Fibroblast of skin of scalp (primary cell): ENCODE results near the gene SPTBN4.

ENCODE experiments used
- DNase-seq: peaks from one replicate; pipeline ENCODE4 v3.0.0-alpha.2; 2013

SPTBN4 gene

GRCh38 chr19:40604647-40605215 is 137.9 kb downstream of the SPTBN4 start:
- no peak for DNase-seq

DNA sequence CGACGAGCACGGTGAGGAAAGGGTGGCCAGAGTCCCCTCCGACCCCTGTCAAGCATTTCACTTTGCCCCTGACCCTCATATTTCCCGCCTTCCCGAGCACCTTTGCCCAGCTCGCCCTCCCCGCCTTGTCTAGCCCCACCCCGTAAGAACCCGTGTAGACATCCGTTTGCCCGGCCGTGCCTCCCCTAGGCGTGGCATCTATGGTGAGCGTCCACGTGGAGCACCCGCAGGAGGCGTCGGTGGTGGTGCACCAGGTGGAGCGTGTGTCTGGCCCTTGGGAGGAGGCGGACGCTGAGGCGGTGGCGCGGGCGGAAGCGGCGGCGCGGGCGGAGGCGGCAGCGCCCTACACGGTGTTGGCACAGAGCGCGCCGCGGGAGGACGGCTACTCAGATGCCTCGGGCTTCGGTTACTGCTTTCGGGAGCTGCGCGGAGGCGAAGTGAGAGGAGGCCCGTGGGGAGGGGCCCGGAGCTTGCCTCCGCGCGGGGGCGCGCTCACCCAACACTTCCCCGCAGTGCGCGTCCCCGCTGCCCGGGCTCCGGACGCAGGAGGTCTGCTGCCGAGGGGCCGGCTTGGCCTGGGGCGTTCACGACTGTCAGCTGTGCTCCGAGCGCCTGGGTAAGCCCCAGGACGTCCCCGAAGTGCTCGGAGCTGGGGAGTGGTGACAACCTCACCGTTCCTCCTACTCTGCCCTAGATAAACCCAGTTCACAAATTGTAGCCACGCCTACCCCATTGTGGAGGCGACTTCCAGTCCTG is 138.6 kb downstream of the SPTBN4 start:
- peak; percentile 57 for DNase-seq

DNA sequence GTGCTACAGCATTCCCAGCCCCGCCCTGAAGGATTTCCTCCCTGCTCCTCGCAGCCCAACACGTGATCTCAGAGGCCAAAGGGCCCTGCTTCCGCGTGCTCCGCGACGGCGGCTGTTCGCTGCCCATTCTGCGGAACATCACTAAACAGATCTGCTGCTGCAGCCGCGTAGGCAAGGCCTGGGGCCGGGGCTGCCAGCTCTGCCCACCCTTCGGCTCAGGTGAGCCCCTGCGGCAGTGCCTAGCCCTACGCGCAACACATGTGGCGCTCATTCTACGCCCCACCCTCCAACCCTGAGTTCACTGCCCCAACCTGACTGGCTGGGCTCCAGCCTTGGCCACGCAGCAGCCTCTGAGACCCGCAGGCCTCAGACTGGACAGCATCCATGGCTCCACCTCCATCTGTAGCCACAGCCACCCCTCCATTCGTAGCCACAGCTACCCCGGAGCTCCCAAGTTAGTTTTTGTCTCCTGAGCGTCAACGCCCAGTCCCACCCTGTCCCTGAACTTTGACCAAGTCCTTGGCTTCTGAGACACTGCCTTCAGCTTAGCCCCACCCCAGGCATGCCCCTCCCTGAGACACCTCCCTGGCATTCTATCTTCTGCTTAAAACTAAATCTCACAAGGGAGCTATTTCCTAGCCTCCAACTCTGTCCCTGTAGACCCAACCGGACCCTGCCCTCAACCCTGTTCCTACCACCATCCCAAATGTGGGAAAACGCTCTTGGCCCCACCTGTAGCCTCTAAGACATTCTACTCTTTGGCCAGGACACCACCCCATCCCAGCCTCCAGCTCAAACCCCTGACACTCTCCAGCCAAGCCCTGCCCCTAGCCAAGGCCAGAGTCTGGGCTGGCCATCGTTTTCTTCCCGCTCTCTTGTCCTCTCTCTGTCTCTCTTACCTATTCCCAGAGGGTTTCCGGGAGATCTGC is 140.8 kb downstream of the SPTBN4 start:
- DNase-seq, result no peak

DNA sequence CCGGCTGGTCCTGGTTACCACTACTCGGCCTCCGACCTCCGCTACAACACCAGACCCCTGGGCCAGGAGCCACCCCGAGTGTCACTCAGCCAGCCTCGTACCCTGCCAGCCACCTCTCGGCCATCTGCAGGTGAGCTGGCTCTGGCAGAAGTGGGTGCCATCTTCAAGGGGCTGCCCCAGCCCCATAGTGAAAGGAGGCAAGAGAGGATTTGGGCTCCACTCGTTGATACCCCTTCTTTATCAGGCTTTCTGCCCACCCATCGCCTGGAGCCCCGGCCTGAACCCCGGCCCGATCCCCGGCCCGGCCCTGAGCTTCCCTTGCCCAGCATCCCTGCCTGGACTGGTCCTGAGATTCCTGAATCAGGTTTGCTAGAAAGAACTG is 141.4 kb downstream of the SPTBN4 start:
- no peak for DNase-seq

DNA sequence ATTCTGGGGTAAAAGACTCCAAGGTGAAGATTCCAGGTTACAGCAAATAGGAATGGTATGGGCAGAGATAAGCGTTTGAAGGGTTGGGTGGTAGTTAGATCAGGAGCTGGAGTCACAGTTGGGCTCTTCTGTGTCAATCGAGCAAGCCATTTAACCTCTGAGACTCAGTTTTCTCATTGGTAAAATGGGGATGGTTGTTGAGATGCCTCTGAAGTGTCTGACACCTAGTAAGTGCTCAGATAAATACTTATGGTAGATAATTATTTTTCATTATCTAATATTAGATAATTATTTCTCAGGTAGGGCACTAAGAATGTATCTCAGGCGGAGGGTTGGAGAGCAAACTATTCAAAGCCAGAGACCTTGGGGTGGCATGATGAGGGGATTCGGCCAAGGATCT is 142.2 kb downstream of the SPTBN4 start:
- no peak for DNase-seq

DNA sequence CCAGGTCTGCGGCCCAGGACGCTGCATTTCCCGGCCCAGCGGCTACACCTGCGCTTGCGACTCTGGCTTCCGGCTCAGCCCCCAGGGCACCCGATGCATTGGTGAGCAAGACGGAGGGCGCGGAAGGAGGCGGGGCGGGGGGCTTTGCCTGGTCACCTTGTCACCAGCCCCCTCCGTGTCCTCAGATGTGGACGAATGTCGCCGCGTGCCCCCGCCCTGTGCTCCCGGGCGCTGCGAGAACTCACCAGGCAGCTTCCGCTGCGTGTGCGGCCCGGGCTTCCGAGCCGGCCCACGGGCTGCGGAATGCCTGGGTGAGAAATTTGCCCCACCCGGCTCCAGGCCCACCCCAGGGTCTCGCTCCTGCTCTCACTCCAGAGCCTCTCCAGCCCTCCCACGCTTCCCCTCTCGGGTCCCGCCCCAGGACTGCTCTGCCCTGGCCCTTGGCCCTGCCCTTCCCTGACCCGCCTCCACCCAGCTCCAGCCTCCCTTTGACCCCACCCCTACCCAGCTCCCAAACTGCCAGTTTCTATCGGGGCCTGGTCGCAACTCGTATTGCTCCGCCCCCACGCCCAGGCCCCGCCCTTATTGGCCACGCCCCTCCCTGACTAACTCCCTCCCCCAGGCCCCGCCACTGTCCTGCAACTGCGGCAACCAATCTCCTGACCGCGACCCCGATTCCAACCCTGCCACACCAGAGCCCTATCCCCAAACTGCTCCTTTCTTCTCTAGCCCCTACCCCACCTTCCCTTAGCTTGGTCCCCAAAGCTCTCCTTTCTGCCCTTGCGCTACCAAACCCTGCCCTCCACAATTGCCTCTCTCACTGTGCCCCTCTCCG is 143.0 kb downstream of the SPTBN4 start:
- peak; percentile 85 for DNase-seq

DNA sequence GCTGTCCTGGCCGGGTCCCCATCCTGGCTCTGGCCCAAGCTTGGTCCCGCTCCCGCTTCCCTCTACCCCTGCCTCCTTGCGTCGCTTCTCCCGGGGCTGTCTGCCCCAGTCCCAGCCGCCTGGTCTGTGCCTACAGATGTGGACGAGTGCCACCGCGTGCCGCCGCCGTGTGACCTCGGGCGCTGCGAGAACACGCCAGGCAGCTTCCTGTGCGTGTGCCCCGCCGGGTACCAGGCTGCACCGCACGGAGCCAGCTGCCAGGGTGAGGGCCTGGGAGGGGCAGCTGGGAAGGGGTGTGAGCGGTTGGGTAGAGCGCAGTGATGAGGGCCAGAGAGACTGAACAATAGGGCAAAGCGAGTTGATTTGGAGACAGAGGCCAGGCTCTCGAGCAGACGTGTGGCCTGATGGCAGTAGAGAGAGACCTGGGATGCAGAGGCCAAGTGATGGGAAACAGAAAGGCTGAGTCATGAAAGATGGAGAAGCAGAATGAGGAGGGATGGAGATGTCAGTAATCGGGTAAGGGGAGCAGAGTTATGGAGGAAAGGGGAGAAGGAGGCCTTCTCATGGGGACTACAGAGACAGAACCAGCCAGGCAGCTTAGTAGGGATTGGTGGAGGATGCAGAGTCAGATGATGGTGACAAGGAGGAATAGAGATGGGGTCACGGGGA is 143.7 kb downstream of the SPTBN4 start:
- DNase-seq, result no peak

DNA sequence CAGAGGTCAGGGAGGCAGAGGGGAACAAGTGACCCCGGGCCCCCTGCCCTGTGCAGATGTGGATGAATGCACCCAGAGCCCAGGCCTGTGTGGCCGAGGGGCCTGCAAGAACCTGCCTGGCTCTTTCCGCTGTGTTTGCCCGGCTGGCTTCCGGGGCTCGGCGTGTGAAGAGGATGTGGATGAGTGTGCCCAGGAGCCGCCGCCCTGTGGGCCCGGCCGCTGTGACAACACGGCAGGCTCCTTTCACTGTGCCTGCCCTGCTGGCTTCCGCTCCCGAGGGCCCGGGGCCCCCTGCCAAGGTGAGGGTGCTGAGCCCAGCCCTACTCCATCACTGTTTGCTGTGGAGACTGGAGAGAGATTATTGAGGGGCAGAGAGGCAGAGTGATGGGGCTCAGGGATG is 144.3 kb downstream of the SPTBN4 start:
- DNase-seq, result no peak

- no peak for DNase-seq
Measured at GRCh38 chr19:40611900-40612698, 145.3 kb downstream of the SPTBN4 start.

DNA sequence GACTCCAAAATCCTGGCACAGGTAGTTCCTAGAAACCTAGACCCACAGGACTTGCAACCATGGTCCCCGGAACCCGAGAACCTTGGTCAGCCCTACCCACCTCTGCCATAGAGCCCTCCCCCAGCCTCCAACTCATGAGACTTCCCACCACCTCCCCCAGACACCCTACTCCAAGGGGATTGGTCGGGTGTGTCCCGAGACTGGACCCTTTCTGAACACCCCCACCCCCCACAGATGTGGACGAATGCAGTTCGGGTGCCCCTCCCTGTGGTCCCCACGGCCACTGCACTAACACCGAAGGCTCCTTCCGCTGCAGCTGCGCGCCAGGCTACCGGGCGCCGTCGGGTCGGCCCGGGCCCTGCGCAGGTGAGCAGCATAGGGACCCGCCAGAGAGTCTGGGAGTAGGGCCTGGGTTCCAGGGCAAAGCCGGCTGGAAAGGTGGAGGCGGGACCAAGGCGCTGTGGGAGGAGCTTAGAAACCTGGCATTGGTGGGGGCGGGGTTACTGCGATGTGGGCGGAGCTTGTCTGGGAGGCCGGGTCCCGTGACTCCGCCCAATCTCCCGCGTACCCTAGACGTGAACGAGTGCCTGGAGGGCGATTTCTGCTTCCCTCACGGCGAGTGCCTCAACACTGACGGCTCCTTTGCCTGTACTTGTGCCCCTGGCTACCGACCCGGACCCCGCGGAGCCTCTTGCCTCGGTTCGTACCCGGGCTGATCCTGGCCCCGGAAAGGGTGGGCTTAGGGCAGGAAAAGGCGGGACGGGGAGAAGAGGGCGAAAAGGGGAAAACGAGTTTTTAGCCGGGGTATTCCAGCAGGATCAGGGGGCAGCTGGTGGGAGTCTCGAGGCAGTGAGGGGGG is 146.3 kb downstream of the SPTBN4 start:
- peak; percentile 35 for DNase-seq

GRCh38 chr19:40613690-40614621 is 147.2 kb downstream of the SPTBN4 start:
- DNase-seq, result peak; percentile 79

DNA sequence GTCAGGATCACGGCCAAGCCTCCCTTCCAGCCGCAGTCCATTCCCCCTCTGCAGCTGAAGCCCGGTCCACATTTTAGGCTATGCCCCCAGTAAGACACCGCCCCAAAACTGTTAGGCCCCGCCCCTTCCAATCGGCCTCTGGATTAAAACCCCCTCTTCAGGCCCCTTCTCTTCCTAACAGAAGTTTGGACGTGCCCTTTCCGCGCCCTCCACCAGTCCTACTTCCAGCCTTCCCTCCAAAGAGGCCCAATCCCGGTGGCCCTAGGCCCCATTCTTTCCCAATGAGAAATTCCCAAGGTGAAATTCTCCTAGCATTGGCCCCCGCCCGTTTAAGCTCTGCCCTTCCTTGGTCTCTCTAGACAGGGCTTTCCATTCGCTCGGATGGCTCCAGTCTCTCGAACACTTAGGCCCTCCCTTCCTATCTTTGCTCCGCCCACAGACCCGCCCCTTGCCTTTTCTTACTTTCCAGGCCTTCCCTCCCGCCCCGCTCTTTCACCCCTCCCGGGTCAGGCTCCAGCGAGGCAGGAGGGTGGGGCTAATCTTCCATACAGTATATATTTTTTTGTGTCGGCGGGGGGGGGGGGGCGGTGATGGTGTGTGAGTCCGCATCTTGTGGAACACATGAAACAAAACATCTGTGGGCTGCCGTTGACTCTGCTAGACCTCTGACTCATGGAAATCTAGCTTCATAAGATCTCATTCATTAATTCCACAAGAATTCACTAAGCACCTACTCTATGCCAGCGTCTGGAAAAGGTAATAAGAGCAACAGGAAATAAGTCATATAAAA is 148.0 kb downstream of the SPTBN4 start:
- peak; percentile 94 for DNase-seq

DNA sequence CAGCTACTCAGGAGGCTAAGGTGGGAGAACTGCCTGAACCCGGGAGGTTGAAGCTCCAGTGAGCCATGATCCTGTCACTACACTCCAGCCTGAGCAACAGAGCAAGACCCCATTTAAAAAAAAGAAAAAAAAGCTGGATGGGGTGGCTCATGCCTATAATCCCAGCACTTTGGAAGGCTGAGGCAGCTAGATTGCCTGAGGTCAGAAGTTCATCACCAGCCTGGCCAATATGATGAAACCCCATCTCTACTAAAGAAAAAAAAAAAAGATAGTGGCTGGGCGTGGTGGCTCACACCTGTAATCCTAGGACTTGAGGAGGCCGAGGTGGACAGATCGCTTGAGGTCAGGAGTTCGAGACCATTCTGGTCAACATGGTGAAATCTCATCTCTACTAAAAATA is 149.4 kb downstream of the SPTBN4 start:
- no peak for DNase-seq

DNA sequence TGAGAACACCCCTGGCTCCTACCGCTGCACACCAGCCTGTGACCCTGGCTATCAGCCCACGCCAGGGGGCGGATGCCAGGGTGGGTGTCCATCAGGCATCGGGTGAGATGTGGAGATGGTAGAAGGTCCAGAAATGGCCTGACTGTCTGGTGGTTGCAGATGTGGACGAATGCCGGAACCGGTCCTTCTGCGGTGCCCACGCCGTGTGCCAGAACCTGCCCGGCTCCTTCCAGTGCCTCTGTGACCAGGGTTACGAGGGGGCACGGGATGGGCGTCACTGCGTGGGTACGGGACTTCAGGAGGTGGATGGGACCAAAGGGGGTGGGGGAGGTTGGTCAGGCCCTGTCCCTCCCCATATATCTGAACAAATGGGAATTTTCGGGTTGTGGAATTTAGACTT is 150.1 kb downstream of the SPTBN4 start:
- DNase-seq, result no peak

- no peak for DNase-seq
Measured at GRCh38 chr19:40617961-40618360, 151.2 kb downstream of the SPTBN4 start.

DNA sequence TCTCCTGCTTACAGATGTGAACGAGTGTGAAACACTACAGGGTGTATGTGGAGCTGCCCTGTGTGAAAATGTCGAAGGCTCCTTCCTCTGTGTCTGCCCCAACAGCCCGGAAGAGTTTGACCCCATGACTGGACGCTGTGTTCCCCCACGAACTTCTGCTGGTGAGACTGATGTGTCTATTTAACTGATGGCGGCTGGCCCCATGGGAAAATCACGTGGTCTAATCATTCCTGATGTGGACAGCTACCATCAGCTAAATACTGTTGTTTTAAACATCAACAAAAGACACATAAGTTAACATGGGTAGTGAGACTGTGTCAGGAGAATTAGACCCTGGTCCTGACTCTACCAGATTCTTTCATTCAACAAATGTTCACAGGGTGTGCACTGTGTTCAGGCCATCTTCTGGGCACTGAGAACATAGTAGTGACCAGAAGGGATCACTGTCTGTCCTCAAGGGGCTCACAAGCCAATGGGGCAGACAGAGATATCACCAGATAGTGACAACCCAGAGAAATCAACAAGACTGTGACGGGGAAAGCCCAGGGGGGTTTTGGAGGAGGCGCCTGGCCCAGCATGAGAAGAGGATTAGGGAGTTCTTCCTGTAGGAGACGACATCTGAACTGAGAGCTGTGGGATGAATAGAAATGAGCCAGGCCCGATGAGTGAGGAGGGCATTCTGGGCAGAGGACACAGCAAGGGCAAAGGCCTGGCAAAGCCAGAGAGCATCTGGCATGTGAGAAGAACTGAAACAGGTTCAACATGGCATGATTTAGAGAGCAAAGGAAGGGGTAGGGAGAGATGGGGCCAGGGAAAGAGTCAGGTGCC is 152.7 kb downstream of the SPTBN4 start:
- no peak for DNase-seq

- no peak for DNase-seq
Measured at GRCh38 chr19:40620161-40620485, 153.3 kb downstream of the SPTBN4 start.
